ENCODE results near the gene ACADVL.

- TF ChIP-seq CTCF (IDR thresholded peaks at IDR 0.05; ENCODE audit: low read depth, low read length, poor library complexity, severe bottlenecking) (no peak), EZH2phosphoT487 (IDR thresholded peaks at IDR 0.05; ENCODE audit: borderline replicate concordance, low read length) (no peak)
These were observed 44.4 kb upstream of the ACADVL start for GRCh38 chr17:7175330-7175733.

Data from DOHH2 (cell line).